Chondrocyte (in vitro differentiated cells): ENCODE results near the gene RABIF. TPM values are rescaled to one million over a fixed set of nuclear protein-coding genes. Genes with fewer than 3 reads are reported as not detected.

Source experiments
- DNase-seq: peaks from one replicate; pipeline ENCODE4 v3.0.0; 2021; ENCODE audit warnings: mixed read lengths, low spot score
- H3K27ac Mint-ChIP-seq: one replicate; pipeline ENCODE4 v1.8.0; 2021; ENCODE audit warnings: mild to moderate bottlenecking, moderate library complexity, mixed read lengths; ENCODE audit not compliant: unreplicated experiment
- H3K27me3 Mint-ChIP-seq: 2 replicates; pipeline ENCODE4 v1.8.0; 2021; ENCODE audit warnings: low read depth, mixed read lengths
- H3K36me3 Mint-ChIP-seq: 2 replicates; pipeline ENCODE4 v1.8.0; 2021; ENCODE audit warnings: low read depth, mixed read lengths
- H3K4me1 Mint-ChIP-seq: 2 replicates; pipeline ENCODE4 v1.8.0; 2021; ENCODE audit warnings: low read depth, mild to moderate bottlenecking, mixed read lengths
- H3K4me3 Mint-ChIP-seq: one replicate; pipeline ENCODE4 v1.8.0; 2021; ENCODE audit warnings: mild to moderate bottlenecking, moderate library complexity, mixed read lengths; ENCODE audit not compliant: unreplicated experiment
- H3K9me3 Mint-ChIP-seq: 2 replicates; pipeline ENCODE4 v1.8.0; 2021; ENCODE audit warnings: low read depth, mixed read lengths
- CTCF ChIP-seq: fragments of 200-600 bp; sonication (generic); IDR thresholded peaks from 2 replicates; pipeline ENCODE4 v1.5.0; 2021; ENCODE audit warnings: antibody characterized with exemption, mild to moderate bottlenecking, moderate library complexity
- total RNA-seq: library from RNA; stranded (reverse); gene quantifications from 3 replicates; pipeline ENCODE4 v1.2.1, GENCODE V29; 2021

RABIF gene
- total RNA-seq, 1 donor from 2014 or later, result 15.3 TPM

- DNase-seq, result no peak
- H3K4me1 Mint-ChIP-seq, result peaks cover 13% of the 10 kb centered on the region
- no peak overlapping the region for H3K4me3 Mint-ChIP-seq
Measured at GRCh38 chr1:202858789-202859414, 30.0 kb downstream of the RABIF start.

GRCh38 chr1:202858331-202858730, 30.6 kb downstream of the RABIF start:
- no peaks in the 10 kb centered on the region for H3K36me3 Mint-ChIP-seq
- H3K4me3 Mint-ChIP-seq, result no peak overlapping the region
- no peak for TF ChIP-seq CTCF
- no peak for DNase-seq
- H3K27ac Mint-ChIP-seq, result no peak overlapping the region
- no peaks in the 10 kb centered on the region for H3K9me3 Mint-ChIP-seq
- H3K27me3 Mint-ChIP-seq, result no peaks in the 10 kb centered on the region
- peaks cover 13% of the 10 kb centered on the region for H3K4me1 Mint-ChIP-seq

More at GRCh38 chr1:202858789-202859414, 30.0 kb downstream of the RABIF start:
- TF ChIP-seq CTCF, result no peak
- Mint-ChIP-seq H3K36me3 (no peaks in the 10 kb centered on the region), H3K27me3 (no peaks in the 10 kb centered on the region), H3K27ac (no peak overlapping the region), H3K9me3 (no peaks in the 10 kb centered on the region)

GRCh38 chr1:202857136-202857610, 31.8 kb downstream of the RABIF start:
- TF ChIP-seq CTCF, result no peak

GRCh38 chr1:202856014-202856413, 32.9 kb downstream of the RABIF start:
- no peak for DNase-seq
- no peak for TF ChIP-seq CTCF
- Mint-ChIP-seq H3K9me3 (no peaks in the 10 kb centered on the region), H3K27me3 (no peaks in the 10 kb centered on the region), H3K36me3 (no peaks in the 10 kb centered on the region), H3K4me3 (no peak overlapping the region), H3K4me1 (peaks cover 5% of the 10 kb centered on the region), H3K27ac (no peak overlapping the region)

More at GRCh38 chr1:202857136-202857610, 31.8 kb downstream of the RABIF start:
- Mint-ChIP-seq H3K27ac (no peak overlapping the region), H3K9me3 (no peaks in the 10 kb centered on the region), H3K4me1 (peaks cover 11% of the 10 kb centered on the region), H3K27me3 (no peaks in the 10 kb centered on the region), H3K4me3 (no peak overlapping the region), H3K36me3 (no peaks in the 10 kb centered on the region)
- DNase-seq, result no peak

GRCh38 chr1:202854787-202855186, 34.2 kb downstream of the RABIF start:
- no peak overlapping the region for H3K4me3 Mint-ChIP-seq
- H3K27me3 Mint-ChIP-seq, result no peaks in the 10 kb centered on the region
- H3K9me3 Mint-ChIP-seq, result no peaks in the 10 kb centered on the region
- H3K36me3 Mint-ChIP-seq, result no peaks in the 10 kb centered on the region
- DNase-seq, result no peak
- no peak overlapping the region for H3K27ac Mint-ChIP-seq
- H3K4me1 Mint-ChIP-seq, result no peaks in the 10 kb centered on the region
- no peak for TF ChIP-seq CTCF
